Transverse colon (tissue), 3 donors: ENCODE results near the gene TNS3.

Experiments used
- EP300 ChIP-seq: sonication (generic); formaldehyde crosslinking; IDR thresholded peaks from one replicate; pipeline ENCODE4 v1.6.1; 2017; ENCODE audit warnings: antibody characterized with exemption, low read depth
- POLR2A ChIP-seq: fragments of 450-650 bp; IDR thresholded peaks from one replicate; pipeline ENCODE4 v1.6.1; 2016; ENCODE audit warnings: antibody characterized with exemption, mild to moderate bottlenecking, moderate library complexity
- TF ChIP-seq, protein P1 (sequence below), 5 experiments: fragments of 200-600 bp in 3 of 5; fragments of 450-650 bp in 2 of 5; sonication (generic) in 3 of 5; IDR thresholded peaks; 1 replicate in 2 of 5; 2 replicates in 3 of 5; pipeline ENCODE4 v1.5.1; 2016 to 2017; ENCODE audit warnings: antibody characterized with exemption in 5 of 5, inconsistent platforms in 3 of 5, mild to moderate bottlenecking in 2 of 5, moderate library complexity in 1 of 5

DNA sequence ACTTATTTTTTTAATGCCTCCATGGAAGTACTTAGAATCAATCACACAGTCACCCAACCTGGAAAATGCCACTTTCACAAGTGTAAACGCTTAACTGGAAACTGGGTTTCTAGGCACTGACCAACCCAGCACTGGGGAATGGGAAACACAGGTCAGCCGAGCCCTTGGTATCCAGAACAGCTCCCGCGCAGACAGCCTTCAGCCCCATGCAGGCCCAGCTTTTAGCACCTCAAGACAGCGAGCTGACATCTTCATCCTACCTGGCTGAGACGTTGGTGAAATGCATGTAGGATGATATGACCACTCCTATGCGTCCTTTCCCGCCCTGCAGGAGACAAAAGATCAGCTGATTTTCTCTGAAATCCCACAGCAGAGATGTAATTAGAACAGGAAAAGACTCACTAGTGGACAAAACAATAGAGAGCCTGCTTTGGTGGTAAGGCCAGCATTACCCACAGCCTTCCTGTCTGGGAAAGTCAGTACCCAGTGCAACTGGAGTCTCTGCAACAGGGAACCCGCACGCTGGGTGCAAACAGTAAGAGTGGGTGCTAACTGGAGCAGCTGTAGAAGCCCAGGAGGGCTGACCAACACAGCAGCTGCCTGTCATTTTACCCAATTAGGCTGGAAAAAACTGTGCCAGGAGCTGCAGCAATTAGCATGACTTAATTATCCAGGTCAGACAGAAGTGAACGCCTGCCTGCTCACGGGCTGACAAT, 153.7 kb downstream of the TNS3 start:
- TF ChIP-seq, protein P1, sequence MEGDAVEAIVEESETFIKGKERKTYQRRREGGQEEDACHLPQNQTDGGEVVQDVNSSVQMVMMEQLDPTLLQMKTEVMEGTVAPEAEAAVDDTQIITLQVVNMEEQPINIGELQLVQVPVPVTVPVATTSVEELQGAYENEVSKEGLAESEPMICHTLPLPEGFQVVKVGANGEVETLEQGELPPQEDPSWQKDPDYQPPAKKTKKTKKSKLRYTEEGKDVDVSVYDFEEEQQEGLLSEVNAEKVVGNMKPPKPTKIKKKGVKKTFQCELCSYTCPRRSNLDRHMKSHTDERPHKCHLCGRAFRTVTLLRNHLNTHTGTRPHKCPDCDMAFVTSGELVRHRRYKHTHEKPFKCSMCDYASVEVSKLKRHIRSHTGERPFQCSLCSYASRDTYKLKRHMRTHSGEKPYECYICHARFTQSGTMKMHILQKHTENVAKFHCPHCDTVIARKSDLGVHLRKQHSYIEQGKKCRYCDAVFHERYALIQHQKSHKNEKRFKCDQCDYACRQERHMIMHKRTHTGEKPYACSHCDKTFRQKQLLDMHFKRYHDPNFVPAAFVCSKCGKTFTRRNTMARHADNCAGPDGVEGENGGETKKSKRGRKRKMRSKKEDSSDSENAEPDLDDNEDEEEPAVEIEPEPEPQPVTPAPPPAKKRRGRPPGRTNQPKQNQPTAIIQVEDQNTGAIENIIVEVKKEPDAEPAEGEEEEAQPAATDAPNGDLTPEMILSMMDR (IDR thresholded peaks at IDR 0.05) = no peak
- TF ChIP-seq POLR2A (no peak), EP300 (no peak)
